Fibroblast of lung (primary cell): Measurements from ENCODE around the gene SUGCT. TPM values are rescaled to one million over a fixed set of nuclear protein-coding genes. Genes with fewer than 3 reads are reported as not detected.
A peak's percentile ranks its signal among the peaks of the same experiment; 100 is the strongest.

Source experiments
- DNase-seq, 2 donors: peaks; one replicate each; pipeline versions ENCODE4 v3.0.0 to v3.0.0-alpha.2; 2010; ENCODE audit warnings: low read depth in 2 of 2
- H2AFZ ChIP-seq: 2 replicates; pipeline ENCODE4 v1.5.1; 2012; ENCODE audit warnings: low read length, control low read depth, inconsistent platforms
- H3K27ac ChIP-seq: 2 replicates; pipeline ENCODE4 v1.5.1; 2011; ENCODE audit warnings: low read length, control low read depth; ENCODE audit not compliant: insufficient read depth
- H3K27me3 ChIP-seq: 2 replicates; pipeline ENCODE4 v1.5.1; 2011; ENCODE audit warnings: mild to moderate bottlenecking, low read length; ENCODE audit not compliant: control insufficient read depth, insufficient read depth
- H3K36me3 ChIP-seq: 2 replicates; pipeline ENCODE4 v1.5.1; 2011; ENCODE audit warnings: low read length; ENCODE audit not compliant: control insufficient read depth, insufficient read depth
- H3K4me1 ChIP-seq: 2 replicates; pipeline ENCODE4 v1.5.1; 2011; ENCODE audit warnings: low read length; ENCODE audit not compliant: control insufficient read depth, insufficient read depth; ENCODE audit errors: extremely low read depth
- H3K4me2 ChIP-seq: 2 replicates; pipeline ENCODE4 v1.5.1; 2011; ENCODE audit warnings: low read length, control low read depth; ENCODE audit not compliant: insufficient read depth; ENCODE audit errors: extremely low read depth
- H3K4me3 ChIP-seq, 4 experiments: fragments of 200-600 bp in 1 of 4; sonication (generic) in 1 of 4; replicated peaks in 1 of 4; 2 replicates each; pipeline ENCODE4 v1.5.1; 2011 to 2016; ENCODE audit warnings: low read length in 4 of 4, low read depth in 3 of 4, mild to moderate bottlenecking in 3 of 4, control low read depth in 2 of 4, inconsistent platforms in 1 of 4, mixed read lengths in 1 of 4; ENCODE audit not compliant: insufficient read depth in 1 of 4; ENCODE audit errors: control extremely low read depth in 1 of 4
- H3K79me2 ChIP-seq: 2 replicates; pipeline ENCODE4 v1.5.1; 2012; ENCODE audit warnings: mild to moderate bottlenecking, low read length, inconsistent platforms; ENCODE audit not compliant: control insufficient read depth, insufficient read depth
- H3K9ac ChIP-seq: 2 replicates; pipeline ENCODE4 v1.5.1; 2011; ENCODE audit warnings: mild to moderate bottlenecking, low read length, control low read depth; ENCODE audit not compliant: insufficient read depth
- H3K9me3 ChIP-seq: 2 replicates; pipeline ENCODE4 v1.5.1; 2012; ENCODE audit warnings: low read depth, low read length; ENCODE audit not compliant: control insufficient read depth, insufficient read depth
- H4K20me1 ChIP-seq: 2 replicates; pipeline ENCODE4 v1.5.1; 2011; ENCODE audit warnings: low read length; ENCODE audit not compliant: control insufficient read depth, insufficient read depth; ENCODE audit errors: extremely low read depth
- CTCF ChIP-seq, 2 donors: IDR thresholded peaks in 1 of 2; conservative IDR thresholded peaks in 1 of 2; 1 replicate in 1 of 2; 2 replicates in 1 of 2; pipeline ENCODE4 v1.5.1; 2011 to 2012; ENCODE audit warnings: low read length in 2 of 2, control low read depth in 1 of 2, inconsistent platforms in 1 of 2, low read depth in 1 of 2, mild to moderate bottlenecking in 1 of 2
- EZH2 ChIP-seq: IDR thresholded peaks from 2 replicates; pipeline ENCODE4 v1.5.1; 2012; ENCODE audit warnings: low read length, control low read depth, mild to moderate bottlenecking; ENCODE audit errors: missing control alignments
- polyA plus RNA-seq, 2 donors: library from polyadenylated mRNA; depleted of rRNA in 1 of 2; stranded (reverse) in 1 of 2; unstranded in 1 of 2; fragments of >200 nt; gene quantifications; 2 replicates each; pipeline ENCODE4 v1.2.1, GENCODE V29; 2011 to 2012; ENCODE audit warnings: missing spikeins in 1 of 2
- total RNA-seq: library from RNA; depleted of rRNA; stranded (reverse); fragments of >200 nt; gene quantifications from 2 replicates; pipeline ENCODE4 v1.2.1, GENCODE V29; 2014

The SUGCT gene
- total and polyA plus RNA-seq, 2 donors (not counting 1 experiment from before 2014, with no cell fraction given), result 8.4 to 16.5 TPM

DNA sequence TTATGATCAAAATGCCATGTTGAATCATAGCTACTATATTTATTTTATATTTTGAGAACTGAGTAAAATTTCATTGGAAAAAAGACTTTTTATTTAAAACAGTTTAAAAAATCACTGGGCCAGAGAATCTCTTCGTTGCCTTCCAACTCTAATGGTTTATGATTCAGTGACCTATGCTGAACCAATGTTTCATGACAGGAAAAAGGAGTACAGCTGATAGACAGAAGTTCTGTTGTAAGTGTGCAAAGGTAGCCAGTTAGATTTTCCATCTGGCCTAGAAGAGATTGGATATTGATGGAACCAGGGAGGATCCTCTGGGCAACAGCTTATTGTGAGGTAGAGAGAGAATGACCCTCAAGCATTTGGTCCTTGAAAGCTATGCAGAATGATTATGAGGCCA is 745.8 kb downstream of the SUGCT start:
- TF ChIP-seq EZH2, result no peak
- no peak for TF ChIP-seq CTCF (conservative IDR thresholded peaks at IDR 0.05 in 1 of 2, IDR thresholded peaks at IDR 0.05 in 1 of 2; ENCODE audit: low read depth in 1 of 2, low read length in 2 of 2)
- peak; percentile 56 to 65 for DNase-seq

GRCh38 chr7:40881405-40881926 is 746.7 kb downstream of the SUGCT start:
- H3K9me3 ChIP-seq, result no peaks in the 10 kb centered on the region
- no peak for TF ChIP-seq CTCF (conservative IDR thresholded peaks at IDR 0.05 in 1 of 2, IDR thresholded peaks at IDR 0.05 in 1 of 2; ENCODE audit: low read depth in 1 of 2, low read length in 2 of 2)
- TF ChIP-seq EZH2, result no peak
- no peak overlapping the region for H3K4me3 ChIP-seq
- no peak overlapping the region for H3K4me2 ChIP-seq
- no peaks in the 10 kb centered on the region for H3K79me2 ChIP-seq
- H3K9ac ChIP-seq, result no peak overlapping the region
- H2AFZ ChIP-seq, result no peak overlapping the region
- H4K20me1 ChIP-seq, result no peaks in the 10 kb centered on the region
- no peaks in the 10 kb centered on the region for H3K27me3 ChIP-seq
- DNase-seq, result no peak
- H3K36me3 ChIP-seq, result no peaks in the 10 kb centered on the region
- H3K4me1 ChIP-seq, result peaks cover 2% of the 10 kb centered on the region
- H3K27ac ChIP-seq, result no peak overlapping the region

More for the DNA sequence above, 745.8 kb downstream of the SUGCT start:
- Histone ChIP-seq H3K9me3 (no peaks in the 10 kb centered on the region), H3K79me2 (no peaks in the 10 kb centered on the region), H3K27ac (no peak overlapping the region), H2AFZ (no peak overlapping the region), H3K27me3 (no peaks in the 10 kb centered on the region), H3K4me3 (no peak overlapping the region), H3K9ac (no peak overlapping the region), H3K36me3 (no peaks in the 10 kb centered on the region), H4K20me1 (no peaks in the 10 kb centered on the region), H3K4me1 (peaks cover 2% of the 10 kb centered on the region), H3K4me2 (no peak overlapping the region)

GRCh38 chr7:40882071-40882658 is 747.4 kb downstream of the SUGCT start:
- no peak for TF ChIP-seq CTCF (conservative IDR thresholded peaks at IDR 0.05 in 1 of 2, IDR thresholded peaks at IDR 0.05 in 1 of 2; ENCODE audit: low read depth in 1 of 2, low read length in 2 of 2)
- TF ChIP-seq EZH2, result no peak
- no peaks in the 10 kb centered on the region for H4K20me1 ChIP-seq

More at GRCh38 chr7:40882071-40882658, 747.4 kb downstream of the SUGCT start:
- H3K36me3 ChIP-seq, result no peaks in the 10 kb centered on the region
- DNase-seq, result no peak
- H3K27me3 ChIP-seq, result no peaks in the 10 kb centered on the region
- no peak overlapping the region for H3K9ac ChIP-seq
- H3K4me3 ChIP-seq, result no peak overlapping the region
- peaks cover 2% of the 10 kb centered on the region for H3K4me1 ChIP-seq
- no peaks in the 10 kb centered on the region for H3K9me3 ChIP-seq
- H2AFZ ChIP-seq, result no peak overlapping the region
- no peak overlapping the region for H3K4me2 ChIP-seq
- H3K79me2 ChIP-seq, result no peaks in the 10 kb centered on the region
- no peak overlapping the region for H3K27ac ChIP-seq
